A673 (cell line): ENCODE data around the gene MAOB. TPM values are rescaled to one million over a fixed set of nuclear protein-coding genes. Genes with fewer than 3 reads are reported as not detected.

Source experiments
- BruUV-seq: library from RNA; stranded (reverse); fragments of 400-500 nt; replicated peaks from 2 replicates; lab custom pipeline; 2021; lab: Mats Ljungman, UMichigan
- CTCF ChIA-PET: fragments of 300-600 bp; sonication (Branson Sonifier 250); formaldehyde crosslinking; loops from one replicate; lab custom pipeline; 2022; ENCODE audit warnings: antibody characterized with exemption; lab: Charles Lee
- POLR2A ChIA-PET: fragments of 300-600 bp; sonication (Branson Sonifier 250); formaldehyde crosslinking; loops from one replicate; lab custom pipeline; 2022; ENCODE audit warnings: antibody characterized with exemption; ENCODE audit not compliant: low non-redundant PET; lab: Charles Lee
- DNase-seq: peaks from one replicate; pipeline ENCODE4 v3.0.0-alpha.2; 2015; ENCODE audit warnings: low spot score
- H3K27ac ChIP-seq: fragments of 200-600 bp; sonication (generic); 2 replicates; pipeline ENCODE4 v1.5.1; 2016; ENCODE audit warnings: mixed run types, low read depth, mild to moderate bottlenecking, mixed read lengths, antibody characterized with exemption, low read length; ENCODE audit not compliant: poor library complexity, severe bottlenecking
- H3K27me3 ChIP-seq: fragments of 200-600 bp; sonication (generic); replicated peaks from 2 replicates; pipeline ENCODE4 v1.6.1; 2017; ENCODE audit warnings: mixed run types, low read depth, mild to moderate bottlenecking, mixed read lengths, antibody characterized with exemption, low read length; ENCODE audit not compliant: insufficient read depth, poor library complexity
- H3K36me3 ChIP-seq: fragments of 200-600 bp; sonication (generic); 2 replicates; pipeline ENCODE4 v1.6.1; 2016; ENCODE audit warnings: mixed run types, mild to moderate bottlenecking, mixed read lengths, antibody characterized with exemption, low read length; ENCODE audit not compliant: insufficient read depth, poor library complexity, severe bottlenecking
- H3K4me1 ChIP-seq: fragments of 200-600 bp; sonication (generic); 2 replicates; pipeline ENCODE4 v1.6.1; 2017; ENCODE audit warnings: mixed run types, mild to moderate bottlenecking, mixed read lengths, antibody characterized with exemption, low read length; ENCODE audit not compliant: insufficient read depth, poor library complexity, severe bottlenecking
- H3K4me3 ChIP-seq: fragments of 200-600 bp; sonication (generic); 2 replicates; pipeline ENCODE4 v1.5.1; 2016; ENCODE audit warnings: low read depth, mixed run types, mild to moderate bottlenecking, mixed read lengths, low read length; ENCODE audit not compliant: poor library complexity, severe bottlenecking
- H3K9me3 ChIP-seq: fragments of 200-600 bp; sonication (generic); 2 replicates; pipeline ENCODE4 v1.6.1; 2016; ENCODE audit warnings: mixed run types, low read depth, mild to moderate bottlenecking, mixed read lengths, antibody characterized with exemption, low read length; ENCODE audit not compliant: poor library complexity, severe bottlenecking
- CTCF ChIP-seq: fragments of 300-800, 200-600 bp; sonication (generic); conservative IDR thresholded peaks from 2 replicates; pipeline ENCODE4 v1.5.1; 2017; ENCODE audit warnings: low read depth, mild to moderate bottlenecking, antibody characterized with exemption, low read length, moderate library complexity, mixed read lengths
- EZH2 ChIP-seq: fragments of 200-600 bp; sonication (generic); IDR thresholded peaks from 2 replicates; pipeline ENCODE4 v1.6.1; 2017; ENCODE audit warnings: borderline replicate concordance, low read depth, mild to moderate bottlenecking, mixed read lengths, antibody characterized with exemption, low read length; ENCODE audit not compliant: poor library complexity, severe bottlenecking
- intact Hi-C: fragments of 100-400 bp; cut with micrococcal nuclease; formaldehyde crosslinking; loops from one replicate; pipeline ENCODE4 v1.10.0; 2022; ENCODE audit not compliant: unreplicated experiment
- total RNA-seq: library from RNA; stranded (reverse); gene quantifications from 2 replicates; pipeline ENCODE4 v1.2.3, GENCODE V29; 2021

Gene MAOB
- total RNA-seq, 1 experiment from 2014 or later: not detected

DNA sequence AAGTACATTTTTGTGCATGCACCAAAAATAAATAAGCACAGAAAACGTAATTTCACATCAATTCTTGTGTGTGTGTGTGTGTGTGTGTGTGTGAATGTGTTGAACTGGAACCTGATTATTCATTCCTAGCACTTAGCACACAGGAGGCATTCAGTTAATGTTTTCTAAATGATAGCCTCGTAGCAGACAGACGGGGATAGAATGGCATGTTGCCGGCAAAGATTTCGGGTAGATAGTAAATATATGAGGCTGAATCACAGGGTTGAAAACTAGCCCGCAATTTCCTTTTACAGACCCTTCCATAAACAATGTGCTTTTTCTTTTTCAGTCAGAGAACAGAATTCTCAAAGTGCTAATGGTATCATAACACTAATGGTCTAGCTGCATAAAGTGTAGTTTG is 13.5 kb downstream of the MAOB start:
- no peak for DNase-seq
- intact Hi-C loops: no loop called here
- POLR2A ChIA-PET: no interaction called here
- Histone ChIP-seq H3K27me3 (no peaks in the 10 kb centered on the region), H3K9me3 (no peaks in the 10 kb centered on the region), H3K27ac (no peak overlapping the region), H3K36me3 (no peaks in the 10 kb centered on the region), H3K4me3 (no peak overlapping the region), H3K4me1 (no peaks in the 10 kb centered on the region)
- TF ChIP-seq CTCF: no peak
- no peak for TF ChIP-seq EZH2
- CTCF ChIA-PET: no interaction called here
- no TSS peak for BruUV-seq

- POLR2A ChIA-PET: no interaction called here
- CTCF ChIA-PET: no interaction called here
- no peaks in the 10 kb centered on the region for H3K9me3 ChIP-seq
- no peaks in the 10 kb centered on the region for H3K36me3 ChIP-seq
- intact Hi-C loops: no loop called here
- no peak overlapping the region for H3K4me3 ChIP-seq
- no TSS peak for BruUV-seq
- TF ChIP-seq CTCF: no peak
- no peak for TF ChIP-seq EZH2
- H3K27ac ChIP-seq: no peak overlapping the region
- no peaks in the 10 kb centered on the region for H3K4me1 ChIP-seq
- DNase-seq: no peak
- no peaks in the 10 kb centered on the region for H3K27me3 ChIP-seq
Measured at GRCh38 chrX:43866423-43866822, 15.8 kb downstream of the MAOB start.

GRCh38 chrX:43865791-43866190 is 16.5 kb downstream of the MAOB start:
- Histone ChIP-seq H3K4me3 (no peak overlapping the region), H3K27me3 (no peaks in the 10 kb centered on the region)

More at GRCh38 chrX:43865791-43866190, 16.5 kb downstream of the MAOB start:
- no peak for DNase-seq
- TF ChIP-seq CTCF (no peak), EZH2 (no peak)
- no peaks in the 10 kb centered on the region for H3K4me1 ChIP-seq
- H3K9me3 ChIP-seq: no peaks in the 10 kb centered on the region
- intact Hi-C loops: no loop called here
- no peak overlapping the region for H3K27ac ChIP-seq
- CTCF ChIA-PET: no interaction called here
- BruUV-seq: no TSS peak
- no peaks in the 10 kb centered on the region for H3K36me3 ChIP-seq
- POLR2A ChIA-PET: no interaction called here
